ENCODE results near the gene LRRC38.
"Not testable (repeated sequence)": the region's sequence is repeated elsewhere in the genome, so short reads cannot be mapped to it uniquely, and the experiment has no call there.

Gene LRRC38, protein sequence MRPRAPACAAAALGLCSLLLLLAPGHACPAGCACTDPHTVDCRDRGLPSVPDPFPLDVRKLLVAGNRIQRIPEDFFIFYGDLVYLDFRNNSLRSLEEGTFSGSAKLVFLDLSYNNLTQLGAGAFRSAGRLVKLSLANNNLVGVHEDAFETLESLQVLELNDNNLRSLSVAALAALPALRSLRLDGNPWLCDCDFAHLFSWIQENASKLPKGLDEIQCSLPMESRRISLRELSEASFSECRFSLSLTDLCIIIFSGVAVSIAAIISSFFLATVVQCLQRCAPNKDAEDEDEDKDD

DNA sequence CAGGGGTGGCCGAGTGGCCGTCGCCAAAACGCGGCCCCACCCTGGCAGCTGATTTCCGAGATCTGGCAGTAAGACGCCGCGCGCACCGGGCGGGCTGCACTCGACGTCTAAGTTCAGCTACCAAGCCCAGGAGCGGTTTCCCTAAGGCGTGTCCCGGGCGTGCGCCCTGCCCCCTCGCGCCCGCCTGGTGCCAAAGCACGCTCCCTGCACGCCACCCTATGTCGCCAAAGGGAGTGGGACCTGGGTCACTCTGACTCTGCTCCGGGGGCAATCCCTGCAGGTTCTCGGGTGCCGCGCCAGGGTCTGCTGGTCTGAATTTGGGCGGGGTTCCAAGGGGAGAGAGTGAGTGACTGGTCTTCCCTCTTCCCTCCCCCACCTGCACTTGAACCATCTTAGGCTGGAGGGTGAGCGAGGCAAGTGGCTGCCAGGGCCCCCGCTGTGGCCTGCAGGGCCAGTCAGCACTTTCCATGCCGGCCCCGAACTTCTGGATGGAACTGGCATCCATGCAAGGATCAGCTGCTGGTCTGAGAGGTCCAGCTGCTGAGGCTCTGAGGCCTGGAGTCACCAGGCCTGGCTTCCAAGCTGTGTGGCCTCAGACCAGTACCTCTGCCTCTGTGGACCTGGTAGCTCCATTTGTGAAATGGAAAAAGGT is at the start of gene LRRC38:
LRRC38 (minus strand) TSS at position 109 of the 652 bp plus-strand sequence. CDS start 410 bp downstream, outside the sequence.
- DNase-seq (ENCODE audit: low spot score): no peak

DNA sequence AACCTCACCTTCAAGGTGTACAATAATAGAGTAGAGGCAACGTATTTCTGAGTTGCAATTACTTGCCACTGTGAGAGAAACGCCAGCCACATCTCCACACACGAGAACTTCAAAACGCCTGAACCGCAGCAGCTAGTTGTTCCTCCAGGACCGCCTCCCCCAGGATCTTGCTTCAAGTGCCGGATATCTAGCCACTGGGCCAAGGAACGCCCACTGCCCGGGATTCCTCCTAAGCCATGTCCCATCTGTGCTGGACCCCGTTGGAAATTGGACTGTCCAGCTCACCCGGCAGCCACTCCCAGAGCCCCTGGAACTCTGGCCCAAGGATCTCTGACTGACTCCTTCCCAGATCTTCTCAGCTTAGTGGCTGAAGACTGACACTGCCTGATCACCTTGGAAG is 49.2 kb upstream of the LRRC38 start:
- DNase-seq (ENCODE audit: low spot score): not testable (repeated sequence)

DNA sequence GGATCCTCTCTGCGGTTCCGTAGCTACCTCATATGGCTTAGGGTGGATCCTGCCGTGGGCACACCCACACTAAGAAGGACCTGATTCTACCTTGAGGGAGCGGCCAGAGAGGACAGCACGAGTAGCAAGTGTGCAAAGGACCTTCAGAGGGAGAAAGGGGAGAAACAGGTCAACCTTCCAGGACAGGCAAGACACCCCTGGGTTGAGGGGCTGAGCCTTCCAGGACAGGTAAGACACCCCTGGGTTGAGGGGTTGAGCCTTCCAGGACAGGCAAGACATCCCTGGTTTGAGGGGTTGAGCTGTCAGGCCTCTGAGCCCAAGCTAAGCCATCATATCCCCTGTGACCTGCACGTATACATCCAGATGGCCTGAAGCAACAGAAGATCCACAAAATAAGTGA is 46.7 kb upstream of the LRRC38 start:
- no peak for DNase-seq (ENCODE audit: low spot score)

DNA sequence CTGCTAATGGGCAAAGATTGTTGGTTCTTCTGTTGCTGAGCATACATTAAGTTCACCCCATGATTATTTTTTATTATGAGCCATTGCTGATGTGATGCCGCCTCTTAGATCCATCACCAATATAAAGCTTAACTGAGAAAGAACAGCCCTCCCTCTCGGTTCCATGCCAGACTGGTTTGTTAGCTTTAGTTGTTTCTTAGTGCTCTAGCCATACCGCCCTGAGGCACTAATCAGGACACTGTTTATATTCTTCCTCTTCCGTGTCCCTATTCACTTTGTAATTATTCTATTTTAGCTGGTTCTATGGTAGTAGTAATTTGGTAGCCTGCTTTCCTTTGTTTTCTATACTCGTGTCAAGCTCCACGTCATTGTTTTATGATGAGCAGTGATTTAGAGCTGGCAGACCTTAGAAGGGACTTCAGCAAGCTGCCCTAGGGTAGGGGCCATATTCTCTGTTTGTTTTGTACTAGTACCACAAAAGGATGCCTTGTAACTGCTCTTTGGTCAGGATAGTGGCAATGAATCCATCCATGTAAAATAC is 42.5 kb upstream of the LRRC38 start:
- no peak for DNase-seq (ENCODE audit: low spot score)

DNA sequence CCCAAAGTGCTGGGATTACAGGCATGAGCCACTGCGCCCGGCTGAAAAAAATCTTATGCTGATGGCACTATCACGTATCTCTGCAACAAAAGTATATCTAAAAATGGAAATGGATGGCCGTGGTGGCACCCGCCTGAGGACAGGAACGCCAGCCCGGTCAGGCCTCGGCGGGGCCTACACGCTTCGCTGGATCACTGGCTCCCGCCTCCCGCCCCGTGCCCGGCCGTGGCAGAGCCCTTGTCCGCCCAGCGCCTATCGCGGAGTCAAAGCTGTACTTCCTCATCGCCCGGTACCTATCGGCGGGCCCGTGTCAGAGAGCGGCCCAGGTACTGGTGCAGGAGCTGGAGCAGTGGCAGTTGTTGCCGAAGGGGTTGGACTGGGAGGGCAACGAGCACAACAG is 41.0 kb upstream of the LRRC38 start:
- no peak for DNase-seq (ENCODE audit: low spot score)

DNA sequence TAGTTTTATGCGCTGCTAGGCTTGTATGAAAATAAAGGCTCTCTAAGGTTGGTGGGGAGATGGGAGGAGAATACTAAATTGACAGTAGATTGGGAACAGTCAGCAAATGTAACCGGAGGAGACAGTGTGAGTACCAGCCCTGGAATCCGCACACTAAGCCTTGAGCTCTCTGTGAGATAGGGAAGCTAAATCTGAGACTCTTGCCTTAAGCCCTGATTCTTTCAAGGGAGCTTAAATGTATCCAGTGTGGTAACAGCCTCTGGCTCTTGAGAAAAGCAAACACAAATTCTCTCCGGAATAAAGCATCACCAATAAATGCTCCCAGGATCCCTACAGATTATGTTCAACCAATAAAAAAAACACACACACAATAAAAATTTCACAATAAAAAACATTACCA is 36.9 kb upstream of the LRRC38 start:
- no peak for DNase-seq (ENCODE audit: low spot score)

DNA sequence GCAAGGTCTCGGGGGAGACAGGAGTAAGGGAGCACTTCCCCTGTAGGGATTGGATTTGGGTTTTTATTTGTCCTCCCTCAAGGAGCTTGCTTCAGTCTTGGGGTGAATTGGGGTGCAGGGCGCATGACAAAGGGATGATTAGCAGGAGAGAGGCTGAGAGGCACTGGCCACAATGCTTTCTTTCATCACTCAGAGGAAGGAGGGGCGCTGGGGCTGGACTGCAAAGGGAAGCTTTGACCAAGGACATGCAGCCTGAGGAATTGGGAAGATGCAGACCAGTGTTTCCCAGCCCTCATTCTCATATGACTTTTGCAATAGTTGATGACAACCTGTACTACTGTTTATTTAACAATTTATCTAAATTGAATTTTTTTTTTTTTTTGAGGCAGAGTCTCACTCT is 35.7 kb upstream of the LRRC38 start:
- DNase-seq (ENCODE audit: low spot score): no peak

DNA sequence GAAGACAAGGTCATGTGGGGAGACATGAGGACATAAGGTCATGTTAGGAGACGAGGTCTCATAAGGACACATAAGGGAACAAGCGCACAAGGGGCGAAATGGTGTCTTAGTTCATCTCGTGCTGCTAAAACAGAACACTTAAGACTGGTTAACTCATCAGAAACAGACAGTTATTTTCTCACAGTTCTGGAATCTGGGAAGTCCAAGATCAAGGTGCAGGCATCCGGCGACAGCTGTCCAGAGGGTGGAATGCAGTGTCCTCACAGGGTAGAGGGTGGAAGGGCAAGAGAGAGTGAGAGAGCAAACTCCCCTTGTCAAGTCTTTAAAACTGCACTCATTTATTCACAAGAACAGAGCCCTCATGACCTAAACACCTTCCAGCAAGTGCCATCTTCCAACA is 35.2 kb upstream of the LRRC38 start:
- DNase-seq (ENCODE audit: low spot score): no peak

DNA sequence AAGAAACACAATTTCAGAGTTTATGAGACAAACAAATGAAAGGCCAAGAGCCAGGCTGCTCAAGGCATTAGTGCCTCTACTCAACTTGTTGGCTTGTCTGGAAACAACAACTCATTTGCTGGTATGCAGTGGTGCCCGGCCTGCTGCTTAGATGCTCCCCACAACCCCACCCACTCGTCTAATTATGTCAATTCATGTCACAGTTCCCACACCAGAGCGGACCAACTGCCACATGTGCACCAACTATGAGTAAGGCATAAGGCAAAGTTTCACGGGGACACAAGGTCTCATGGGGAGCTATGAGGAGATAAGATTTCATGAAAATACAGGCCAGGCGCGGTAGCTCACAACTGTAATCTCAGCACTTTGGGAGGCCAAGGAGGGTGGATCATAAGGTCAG is 34.5 kb upstream of the LRRC38 start:
- DNase-seq (ENCODE audit: low spot score): no peak

DNA sequence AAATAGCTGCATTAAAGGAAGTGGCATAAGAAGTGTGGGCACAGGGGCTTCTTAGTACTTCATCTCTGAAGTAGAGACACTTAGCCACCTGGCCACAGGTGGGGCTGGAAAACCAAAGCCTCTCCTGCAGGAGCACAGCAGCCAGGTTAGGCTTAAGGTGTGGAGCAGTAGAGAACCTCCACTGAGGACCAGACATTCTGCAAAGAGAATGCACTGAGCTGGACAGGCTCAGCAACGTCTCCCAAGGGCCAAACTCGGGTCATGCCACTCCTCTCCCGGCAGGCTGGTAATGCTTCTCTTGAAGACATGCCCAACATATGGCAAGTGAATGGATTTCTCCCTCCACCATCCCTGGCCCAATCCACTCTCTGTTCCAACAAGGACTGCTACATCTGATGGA is 33.0 kb upstream of the LRRC38 start:
- DNase-seq (ENCODE audit: low spot score): no peak

DNA sequence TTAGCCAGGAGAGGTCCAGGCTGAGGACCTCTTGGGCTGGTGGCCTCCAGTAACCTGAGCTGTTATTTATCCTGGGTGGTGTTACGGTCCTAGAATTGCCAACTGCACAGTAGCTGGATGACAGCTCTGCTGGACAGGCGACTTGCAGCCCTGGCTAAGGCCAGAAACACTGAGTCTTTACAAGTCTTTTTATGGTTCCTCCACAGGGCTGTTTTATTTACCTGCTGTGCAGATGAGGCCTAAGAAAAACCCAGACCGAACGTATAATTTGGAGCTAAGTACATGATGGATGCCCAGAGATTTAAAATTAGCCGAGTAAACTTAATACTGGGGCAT is 30.4 kb upstream of the LRRC38 start:
- no peak for DNase-seq (ENCODE audit: low spot score)

DNA sequence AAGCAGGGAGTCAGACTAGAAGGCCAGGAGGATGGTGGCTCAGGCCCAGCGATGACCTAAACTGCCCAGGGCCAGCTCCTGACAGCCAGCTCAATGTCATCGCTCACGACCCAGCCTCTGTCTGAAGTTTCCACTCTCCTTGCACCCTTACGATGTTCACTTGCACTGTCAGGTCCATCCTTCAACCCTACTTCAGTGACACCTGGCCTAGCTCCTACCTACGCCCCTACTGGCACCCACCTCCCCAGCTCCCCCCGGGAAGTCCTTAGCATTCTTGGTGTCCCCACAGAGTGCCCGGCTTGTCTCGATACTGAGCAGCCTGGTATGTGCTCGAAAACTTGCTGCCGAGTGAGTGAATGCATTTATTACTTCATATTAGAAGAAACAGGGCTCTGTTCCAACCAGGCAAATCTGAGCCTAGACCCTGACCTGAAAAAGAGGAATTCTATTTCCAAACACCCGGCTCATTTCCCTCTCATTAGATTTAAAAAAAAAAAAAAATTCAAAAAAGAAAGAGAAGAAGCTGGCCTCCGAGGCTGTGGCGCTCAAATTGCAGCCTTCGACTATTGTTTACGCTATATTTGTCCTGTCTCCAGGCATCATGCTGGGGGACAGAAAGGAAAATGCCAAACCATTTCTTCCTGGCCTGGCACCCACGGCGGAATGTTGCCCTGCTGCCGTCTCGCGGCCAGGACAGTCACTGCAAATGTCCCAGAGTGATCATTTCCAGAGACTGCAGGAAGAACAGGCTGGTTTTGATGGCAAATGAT is 29.8 kb upstream of the LRRC38 start:
- DNase-seq (ENCODE audit: low spot score): no peak

DNA sequence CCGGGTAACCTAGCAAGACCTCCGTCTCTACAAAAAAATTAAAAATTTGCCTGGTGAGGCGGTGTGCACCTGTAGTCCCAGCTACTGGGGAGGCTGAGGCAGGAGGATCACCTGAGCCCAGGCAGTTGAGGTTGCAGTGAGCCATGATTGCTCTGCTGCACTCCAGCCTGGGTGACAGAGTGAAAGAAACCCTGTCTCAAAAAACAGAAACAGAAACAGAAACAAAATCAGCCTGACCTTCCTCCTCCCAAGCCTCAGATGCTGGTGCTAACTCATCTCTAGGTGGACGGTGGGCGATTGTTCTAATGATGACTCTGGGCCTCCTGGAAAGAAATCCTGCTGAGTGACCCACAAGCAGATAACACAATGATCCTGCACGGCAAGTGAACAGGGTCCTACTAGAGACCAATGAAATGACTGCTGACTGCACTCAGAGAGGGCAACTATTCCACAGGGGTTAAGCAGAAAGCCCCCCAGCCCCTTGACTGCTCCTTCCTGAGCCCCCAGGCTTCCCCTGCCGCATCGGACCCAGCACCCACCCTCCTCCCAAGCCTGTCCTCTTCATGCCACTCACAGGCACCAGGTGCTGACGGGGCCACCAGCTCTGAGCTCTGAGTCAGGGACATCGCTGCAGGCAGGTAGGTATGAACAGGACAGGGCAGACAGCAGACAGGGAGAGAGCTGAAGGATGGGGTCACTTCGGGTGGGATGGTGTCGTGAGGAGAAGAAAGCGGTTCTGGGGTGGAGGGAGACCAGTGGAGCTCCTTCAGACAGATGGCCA is 27.8 kb upstream of the LRRC38 start:
- no peak for DNase-seq (ENCODE audit: low spot score)

DNA sequence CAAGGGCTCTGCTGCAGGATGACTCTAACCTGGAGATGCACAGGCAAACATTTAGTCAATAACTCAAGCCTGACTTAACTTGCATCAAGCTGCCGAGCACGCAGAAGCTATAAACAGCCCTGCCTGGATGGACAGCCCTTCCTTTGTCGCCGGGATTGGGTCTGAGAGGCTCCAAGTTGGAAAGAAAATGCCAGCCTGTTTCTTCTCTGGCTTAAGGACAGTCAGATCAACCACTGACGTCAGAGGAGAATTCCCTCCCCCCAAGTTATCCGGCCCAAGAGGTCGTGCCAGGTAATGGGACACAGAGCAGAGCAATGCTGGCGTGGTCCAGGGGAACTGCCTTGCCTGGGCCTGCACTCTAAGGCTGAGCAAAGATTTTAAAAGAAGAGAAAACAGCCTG is 27.1 kb upstream of the LRRC38 start:
- DNase-seq (ENCODE audit: low spot score): no peak

DNA sequence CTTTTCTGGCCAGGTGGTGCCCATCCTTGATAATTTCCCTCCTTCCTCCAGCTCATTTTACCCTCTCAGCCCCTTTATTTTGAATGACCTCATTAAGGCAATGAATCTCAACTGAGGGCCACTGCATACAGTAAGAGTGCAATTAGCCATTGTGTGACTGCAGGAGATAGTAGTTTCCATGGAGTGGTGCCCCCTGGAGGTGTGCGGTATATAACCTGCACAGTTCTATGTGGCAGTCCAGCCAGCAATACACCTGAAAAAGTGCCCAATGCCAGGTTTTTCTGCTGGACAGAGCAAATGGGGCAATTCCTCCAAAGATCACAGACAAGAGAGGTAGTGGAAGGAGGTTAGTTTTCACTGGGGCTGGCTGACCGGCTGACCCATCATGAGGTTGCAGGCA is 25.9 kb upstream of the LRRC38 start:
- no peak for DNase-seq (ENCODE audit: low spot score)

DNA sequence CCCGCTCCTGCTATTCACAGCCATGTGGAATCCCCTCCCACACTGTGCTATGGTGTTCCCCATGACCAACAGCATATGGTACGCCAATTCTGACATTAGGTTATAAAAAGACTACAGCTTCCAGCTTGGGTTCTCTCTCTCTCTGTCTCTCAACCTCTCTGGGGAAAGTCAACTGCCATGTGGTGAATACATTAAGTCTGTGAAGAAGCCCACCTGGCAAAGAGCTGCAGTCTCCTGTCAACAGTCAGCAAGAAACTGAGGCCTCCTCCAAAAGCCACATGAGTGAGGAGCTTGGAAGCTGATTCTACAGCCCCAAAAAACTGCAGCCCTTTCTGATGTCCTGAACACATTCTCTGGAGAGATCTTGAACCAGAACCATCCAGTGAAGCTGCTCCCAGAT is 25.0 kb upstream of the LRRC38 start:
- no peak for DNase-seq (ENCODE audit: low spot score)

DNA sequence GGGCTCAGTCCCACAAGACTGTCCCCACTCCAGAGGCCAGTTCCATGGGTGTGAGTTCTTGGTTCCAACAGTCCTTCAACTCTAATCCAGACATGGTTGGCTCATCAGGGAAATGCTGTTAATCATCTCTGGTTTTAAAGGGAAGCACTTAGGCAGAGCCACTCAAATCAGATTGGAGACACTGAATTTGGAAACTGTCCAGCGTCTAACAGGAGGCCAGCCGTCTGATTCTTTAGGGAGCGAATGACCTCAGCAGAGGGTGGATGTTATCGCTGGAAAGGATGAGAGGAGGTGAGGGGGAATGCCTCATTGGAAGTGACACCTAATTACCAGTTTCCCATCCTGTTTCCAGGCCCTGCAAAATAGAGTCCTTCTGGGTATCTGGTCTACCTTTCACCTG is 22.8 kb upstream of the LRRC38 start:
- DNase-seq (ENCODE audit: low spot score): no peak

DNA sequence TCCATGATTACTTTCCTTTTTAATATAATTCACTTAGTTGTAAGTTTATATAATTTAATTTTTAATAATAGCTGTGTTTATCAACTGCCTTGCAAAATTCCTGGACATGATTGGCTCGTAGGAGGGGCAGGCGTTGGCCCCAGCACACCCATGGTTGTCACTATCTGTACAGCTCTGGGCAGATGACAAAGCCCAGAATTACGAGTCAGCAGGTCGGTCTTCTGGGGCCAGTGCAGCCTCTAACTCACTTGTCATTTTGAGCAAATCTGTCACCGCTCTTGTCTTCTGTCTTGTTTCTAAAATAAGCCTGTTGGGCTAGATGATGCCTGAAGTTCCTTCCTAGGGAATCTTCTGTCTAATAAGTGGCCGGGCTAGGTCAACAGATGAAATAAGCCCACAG is 21.4 kb upstream of the LRRC38 start:
- DNase-seq (ENCODE audit: low spot score): no peak

DNA sequence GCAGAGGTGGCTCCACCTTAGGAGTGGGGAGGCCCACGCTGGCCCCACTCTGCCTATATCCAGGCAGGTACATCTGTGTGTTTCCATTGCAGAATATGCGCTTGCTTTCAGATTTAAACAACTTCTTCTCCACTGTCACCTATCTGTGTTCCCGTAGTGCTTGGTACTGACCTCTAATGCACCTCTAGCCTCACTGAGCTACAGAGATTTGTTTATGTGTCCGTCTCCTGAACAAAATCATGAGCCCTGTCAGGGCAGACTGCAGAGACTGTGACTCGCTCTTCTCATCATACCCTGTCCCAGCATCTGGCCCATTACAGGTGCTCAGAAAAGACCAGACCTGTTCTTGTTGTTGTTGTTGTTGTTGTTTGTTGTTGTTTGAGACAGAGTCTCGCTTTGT is 14.5 kb upstream of the LRRC38 start:
- DNase-seq (ENCODE audit: low spot score): no peak

DNA sequence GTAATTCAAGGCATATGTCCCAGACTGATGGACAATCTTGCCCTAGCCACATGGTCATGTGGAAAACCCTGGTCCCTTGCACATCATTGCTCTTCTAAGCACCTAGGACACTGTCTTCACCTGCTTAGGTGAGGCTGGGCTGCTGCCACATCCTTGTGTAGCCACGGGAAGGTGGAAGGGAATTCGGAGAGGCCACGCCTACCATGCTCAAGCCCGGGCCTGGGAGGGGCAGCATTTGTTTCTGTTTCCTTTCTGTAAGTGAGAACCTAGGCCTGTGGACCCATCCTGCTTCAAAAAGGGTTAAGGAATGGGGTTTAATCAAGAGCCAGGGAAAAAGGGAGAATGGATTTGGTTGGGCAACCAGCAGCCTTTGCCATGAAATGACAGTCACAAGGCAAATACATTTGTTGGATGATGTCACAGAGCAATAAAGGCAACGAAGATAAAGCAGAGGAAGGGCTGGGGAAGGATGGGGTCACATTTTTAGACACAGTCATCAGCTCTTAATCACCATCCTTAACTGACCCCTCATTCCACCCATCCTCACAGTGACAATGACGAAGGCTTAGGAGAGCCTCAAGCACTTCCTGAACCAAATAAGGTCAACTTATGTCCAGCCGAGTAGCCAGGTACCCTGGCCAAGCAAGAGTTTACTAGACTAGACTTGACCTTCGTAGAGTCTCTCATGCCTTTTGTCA is 10.1 kb upstream of the LRRC38 start:
- DNase-seq (ENCODE audit: low spot score): no peak

DNA sequence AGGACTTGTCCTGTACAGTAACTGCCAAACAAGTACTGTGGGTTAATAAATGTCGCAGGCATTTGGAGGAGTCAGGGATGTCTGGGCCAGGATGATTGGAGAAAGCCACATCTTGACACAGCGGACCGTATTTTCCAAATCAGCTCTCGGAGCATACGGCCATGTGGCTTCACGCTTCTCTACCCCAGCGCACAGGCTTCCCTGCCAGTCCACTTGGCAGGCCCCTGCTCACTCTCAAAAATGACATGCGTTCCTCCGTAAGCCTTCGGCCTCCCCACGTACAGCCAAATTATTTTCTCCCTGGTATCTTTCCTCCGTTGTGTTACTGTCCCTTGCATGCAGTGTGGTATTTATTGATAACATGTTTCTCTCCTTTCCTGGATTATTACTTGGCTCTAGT is 7.2 kb upstream of the LRRC38 start:
- DNase-seq (ENCODE audit: low spot score): no peak

Data from CD4-positive, alpha-beta T cell treated with Interleukin-15 for 4 hours (primary cell).